NOMO-1 (cell line): ENCODE results near the gene TRIOBP.
A peak's percentile ranks its signal among the peaks of the same experiment; 100 is the strongest.
"Not testable (repeated sequence)": the region's sequence is repeated elsewhere in the genome, so short reads cannot be mapped to it uniquely, and the experiment has no call there.

Source experiments
- DNase-seq, 2 experiments: peaks; one replicate each; lab custom pipeline; 2025; ENCODE audit not compliant: unreplicated experiment in 2 of 2; lab: John Stamatoyannopoulos, UW

The TRIOBP gene

GRCh38 chr22:37696657-37697537 is at the start of gene TRIOBP:
TRIOBP (plus strand) TSS chr22:37697048; CDS start chr22:37701366, 4,318 bp downstream.
- DNase-seq = peak in 1 of 2 experiments; percentile 12

- DNase-seq = no peak
Observed at GRCh38 chr22:37647317-37647716, 49.5 kb upstream of the TRIOBP start.

DNA sequence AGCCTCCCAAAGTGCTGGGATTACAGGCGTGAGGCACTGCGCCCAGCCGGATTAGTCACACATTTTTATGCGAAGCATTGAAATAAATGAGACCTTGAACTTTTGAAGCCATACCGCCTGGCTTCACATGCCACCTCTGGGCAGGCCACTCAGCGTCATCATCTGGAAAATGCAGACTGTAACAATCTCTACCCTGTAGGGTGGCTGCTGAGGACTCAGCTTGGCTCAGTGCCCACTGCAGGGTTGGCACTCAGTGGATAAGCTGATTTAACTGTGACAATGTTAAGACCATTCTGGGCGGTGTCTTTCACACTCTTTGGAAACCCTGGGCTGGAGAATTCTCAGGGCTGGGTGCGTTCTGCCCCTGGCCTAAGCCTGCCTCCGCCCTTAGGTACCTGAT is 48.9 kb upstream of the TRIOBP start:
- no peak for DNase-seq

- no peak for DNase-seq
Observed at GRCh38 chr22:37650463-37651136, 46.2 kb upstream of the TRIOBP start.

GRCh38 chr22:37654563-37655251 is 42.1 kb upstream of the TRIOBP start:
- no peak for DNase-seq

DNA sequence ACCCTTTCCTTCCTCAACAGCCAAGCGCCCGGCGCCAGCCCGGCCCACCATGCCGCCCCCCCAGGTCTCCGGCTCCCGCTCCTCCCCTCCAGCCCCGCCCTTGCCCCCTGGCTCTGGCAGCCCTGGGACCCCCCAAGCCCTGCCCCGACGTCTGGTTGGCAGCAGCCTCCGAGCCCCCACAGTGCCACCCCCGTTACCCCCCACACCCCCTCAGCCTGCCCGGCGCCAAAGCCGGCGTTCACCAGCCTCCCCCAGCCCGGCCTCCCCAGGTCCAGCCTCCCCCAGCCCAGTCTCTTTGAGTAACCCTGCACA is 41.6 kb upstream of the TRIOBP start:
- DNase-seq = no peak

GRCh38 chr22:37656583-37656982 is 40.3 kb upstream of the TRIOBP start:
- not testable (repeated sequence) for DNase-seq

GRCh38 chr22:37657590-37658132 is 39.2 kb upstream of the TRIOBP start:
- DNase-seq = no peak

DNA sequence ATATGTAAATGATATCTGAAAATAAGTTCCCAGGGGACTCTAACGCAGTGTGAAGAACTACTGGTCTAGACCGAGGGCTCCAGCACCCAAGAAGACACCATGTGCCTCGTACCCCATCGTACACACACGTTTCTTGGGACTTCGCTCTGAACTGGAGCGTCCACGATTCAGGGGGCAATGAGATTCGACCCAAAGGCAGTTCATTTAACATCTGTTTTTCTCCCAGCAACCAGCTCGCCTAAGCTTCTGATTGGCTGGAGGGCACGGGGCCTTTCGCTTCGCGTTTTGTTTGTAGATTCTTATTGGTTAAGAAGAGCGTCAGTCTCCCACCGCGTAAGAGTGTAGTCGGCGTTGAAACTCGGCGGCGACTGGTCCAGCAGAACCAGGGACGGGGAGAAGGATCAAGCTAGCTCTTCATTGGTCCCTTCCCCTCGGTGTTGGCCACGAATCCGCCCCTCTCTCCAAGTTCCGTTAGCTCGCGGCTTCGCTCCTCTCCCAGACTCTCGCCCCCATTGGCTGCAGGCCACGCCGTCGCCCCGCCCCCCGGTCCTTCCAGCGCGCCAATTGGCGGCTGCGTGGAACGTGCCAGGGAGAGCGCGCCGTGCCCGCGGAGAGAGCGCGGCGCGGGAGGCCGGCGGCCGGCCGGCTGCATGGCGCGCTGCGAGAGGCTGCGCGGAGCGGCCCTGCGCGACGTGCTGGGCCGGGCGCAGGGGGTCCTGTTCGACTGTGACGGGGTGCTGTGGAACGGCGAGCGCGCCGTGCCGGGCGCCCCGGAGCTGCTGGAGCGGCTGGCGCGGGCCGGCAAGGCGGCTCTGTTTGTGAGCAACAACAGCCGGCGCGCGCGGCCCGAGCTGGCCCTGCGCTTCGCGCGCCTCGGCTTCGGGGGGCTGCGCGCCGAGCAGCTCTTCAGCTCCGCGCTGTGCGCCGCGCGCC is 38.4 kb upstream of the TRIOBP start, which contains the start of gene PDXP:
PDXP (plus strand) TSS at position 591 of the 933 bp plus-strand sequence; CDS start at position 651, 60 bp downstream.
- DNase-seq = peak; percentile 98 to 99

- DNase-seq = no peak
Observed at GRCh38 chr22:37659066-37659896, 37.6 kb upstream of the TRIOBP start.

DNA sequence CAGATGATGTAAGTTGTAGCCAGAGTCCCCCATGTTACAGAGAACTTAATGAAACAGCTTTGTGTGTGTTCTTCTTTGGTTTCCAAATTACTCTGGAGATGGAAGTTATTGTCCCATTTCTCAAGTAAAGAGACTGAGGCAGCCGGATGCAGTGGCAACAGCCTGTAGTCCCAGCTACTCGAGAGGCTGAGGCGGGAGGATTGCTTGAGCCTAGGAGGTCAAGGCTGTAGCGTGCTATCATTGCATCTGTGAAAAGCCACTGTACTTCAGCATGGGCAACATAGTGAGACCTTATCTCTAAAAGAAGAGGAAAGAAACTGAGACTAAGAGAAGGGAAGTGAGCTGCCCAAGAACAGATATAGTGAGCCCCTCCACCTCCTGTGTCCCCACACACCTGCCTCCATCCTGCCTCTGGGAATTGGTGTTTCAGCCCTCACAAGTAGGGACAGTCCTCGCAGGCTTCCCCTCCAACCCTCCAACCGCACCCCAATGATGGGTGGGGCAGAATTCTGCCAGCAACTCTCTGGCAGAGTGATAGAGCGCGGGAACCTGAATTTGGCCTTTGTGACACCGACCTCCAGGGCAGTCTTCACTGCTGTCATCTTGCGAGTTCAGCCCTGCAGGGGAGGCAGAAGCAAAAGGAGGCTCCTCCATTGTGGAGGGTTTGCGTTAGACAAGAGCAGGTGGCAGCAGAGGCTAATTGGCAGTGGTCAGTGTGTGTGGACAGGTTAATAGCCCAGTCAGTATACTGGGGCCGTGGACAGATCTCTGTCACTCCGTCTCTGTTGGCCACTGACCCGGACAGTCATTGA is 36.7 kb upstream of the TRIOBP start:
- DNase-seq = no peak

GRCh38 chr22:37660709-37661045 is 36.2 kb upstream of the TRIOBP start:
- DNase-seq = no peak

DNA sequence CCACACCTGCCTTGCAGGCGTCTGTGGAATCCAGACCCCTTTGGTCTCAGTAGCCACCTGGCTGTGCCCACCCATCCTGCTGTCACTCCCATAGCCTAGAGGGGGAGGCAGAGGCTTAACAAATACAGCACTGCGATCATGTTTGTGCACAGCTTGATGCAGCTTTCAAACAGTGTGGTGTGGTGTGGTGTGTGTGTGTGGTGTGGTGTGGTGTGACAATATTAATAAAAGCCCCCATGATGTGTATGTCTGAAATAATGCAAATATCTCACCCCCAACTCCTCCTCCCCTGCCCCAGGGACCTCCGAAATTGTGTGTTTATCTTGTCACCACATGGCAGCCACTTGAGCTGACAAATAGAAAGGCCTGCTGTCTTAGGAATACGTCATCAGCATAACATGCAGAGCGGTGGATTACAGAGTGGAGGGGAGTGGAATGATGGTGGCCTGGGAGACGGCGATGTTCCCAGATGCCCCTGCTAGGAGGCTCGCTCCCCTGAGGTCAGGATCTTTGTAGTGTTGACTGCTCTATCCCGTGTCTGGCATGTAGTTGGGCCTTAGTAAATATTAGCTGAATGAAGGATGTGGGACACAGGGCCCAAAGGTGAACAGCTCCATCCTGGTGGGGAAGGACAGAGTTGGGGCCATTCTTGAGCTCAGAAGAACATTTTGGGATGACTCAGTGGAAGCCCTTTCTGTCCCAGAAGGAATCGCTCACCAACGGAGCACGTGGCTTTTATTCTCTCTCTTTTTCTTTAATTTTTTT is 35.5 kb upstream of the TRIOBP start:
- peak in 1 of 2 experiments; percentile 37 for DNase-seq

DNA sequence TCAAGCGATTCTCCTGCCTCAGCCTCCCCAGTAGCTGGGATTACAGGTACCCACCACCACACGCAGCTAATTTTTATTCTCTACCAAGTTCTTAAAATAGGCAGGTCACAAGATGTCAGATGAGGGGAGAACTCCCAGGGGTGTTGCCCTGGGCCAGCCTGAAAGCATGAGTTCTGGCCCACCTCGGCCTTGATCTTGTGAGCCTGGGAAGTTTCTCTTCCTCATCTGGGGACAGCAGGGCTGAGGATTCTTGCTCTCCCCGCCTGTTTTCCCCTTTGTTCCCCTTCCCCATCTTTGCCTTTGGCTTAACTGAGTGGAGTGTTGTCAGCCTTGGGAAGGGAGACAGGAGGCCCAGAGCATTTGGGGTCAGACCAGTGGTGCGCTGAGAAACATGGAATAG is 34.8 kb upstream of the TRIOBP start:
- DNase-seq = no peak

GRCh38 chr22:37663521-37664140 is 33.2 kb upstream of the TRIOBP start:
- no peak for DNase-seq

- DNase-seq = no peak
Observed at GRCh38 chr22:37664249-37665101, 32.4 kb upstream of the TRIOBP start.
